Progenitor cell of endocrine pancreas (in vitro differentiated cells): Measurements from ENCODE around the gene FOXD2. TPM values are rescaled to one million over a fixed set of nuclear protein-coding genes. Genes with fewer than 3 reads are reported as not detected.

Experiments
- DNase-seq: peaks from one replicate; pipeline ENCODE4 v3.0.0; 2021; ENCODE audit warnings: low spot score; ENCODE audit not compliant: unreplicated experiment
- H3K27ac Mint-ChIP-seq: 2 replicates; pipeline ENCODE4 v1.8.0; 2021; ENCODE audit warnings: mild to moderate bottlenecking, moderate library complexity, mixed read lengths
- H3K27me3 Mint-ChIP-seq: 2 replicates; pipeline ENCODE4 v1.8.0; 2021; ENCODE audit warnings: mixed read lengths
- H3K36me3 Mint-ChIP-seq: 2 replicates; pipeline ENCODE4 v1.8.0; 2022; ENCODE audit warnings: mixed read lengths; ENCODE audit not compliant: insufficient read depth
- H3K4me1 Mint-ChIP-seq: 2 replicates; pipeline ENCODE4 v1.8.0; 2021; ENCODE audit warnings: low read depth, mixed read lengths
- H3K4me3 Mint-ChIP-seq: 2 replicates; pipeline ENCODE4 v1.8.0; 2021; ENCODE audit warnings: low read depth, mild to moderate bottlenecking, moderate library complexity, mixed read lengths
- H3K9me3 Mint-ChIP-seq: 2 replicates; pipeline ENCODE4 v1.8.0; 2021; ENCODE audit warnings: low read depth, mixed read lengths
- CTCF ChIP-seq: fragments of 200-600 bp; sonication (generic); IDR thresholded peaks from one replicate; pipeline ENCODE4 v1.5.0; 2021; ENCODE audit warnings: antibody characterized with exemption, mild to moderate bottlenecking; ENCODE audit not compliant: unreplicated experiment
- total RNA-seq: library from RNA; stranded (reverse); gene quantifications from 2 replicates; pipeline ENCODE4 v1.2.1, GENCODE V29; 2021

FOXD2 gene
- total RNA-seq, 1 donor from 2014 or later: 0.05 TPM

GRCh38 chr1:47416319-47417169, 21.3 kb upstream of the FOXD2 start:
- no peaks in the 10 kb centered on the region for H3K4me1 Mint-ChIP-seq
- H3K27me3 Mint-ChIP-seq: peaks cover 79% of the 10 kb centered on the region
- peak overlapping the region; percentile 60 for H3K4me3 Mint-ChIP-seq
- no peaks in the 10 kb centered on the region for H3K9me3 Mint-ChIP-seq
- TF ChIP-seq CTCF: no peak
- no peak for DNase-seq
- H3K27ac Mint-ChIP-seq: no peak overlapping the region
- no peaks in the 10 kb centered on the region for H3K36me3 Mint-ChIP-seq

GRCh38 chr1:47417170-47418044, 20.4 kb upstream of the FOXD2 start:
- H3K4me1 Mint-ChIP-seq: no peaks in the 10 kb centered on the region
- H3K9me3 Mint-ChIP-seq: no peaks in the 10 kb centered on the region
- H3K36me3 Mint-ChIP-seq: no peaks in the 10 kb centered on the region
- peak overlapping the region; percentile 56 for H3K4me3 Mint-ChIP-seq
- H3K27me3 Mint-ChIP-seq: peaks cover 83% of the 10 kb centered on the region
- no peak for TF ChIP-seq CTCF
- no peak overlapping the region for H3K27ac Mint-ChIP-seq
- DNase-seq: no peak

- Mint-ChIP-seq H3K4me1 (no peaks in the 10 kb centered on the region), H3K27ac (no peak overlapping the region), H3K27me3 (peaks cover 85% of the 10 kb centered on the region), H3K9me3 (no peaks in the 10 kb centered on the region), H3K4me3 (no peak overlapping the region), H3K36me3 (no peaks in the 10 kb centered on the region)
- no peak for DNase-seq
- TF ChIP-seq CTCF: no peak
Measured at GRCh38 chr1:47418122-47418521, 19.7 kb upstream of the FOXD2 start.

- H3K36me3 Mint-ChIP-seq: no peaks in the 10 kb centered on the region
- H3K9me3 Mint-ChIP-seq: no peaks in the 10 kb centered on the region
Measured at GRCh38 chr1:47418681-47419325, 19.0 kb upstream of the FOXD2 start.

More at GRCh38 chr1:47418681-47419325, 19.0 kb upstream of the FOXD2 start:
- H3K27ac Mint-ChIP-seq: no peak overlapping the region
- DNase-seq: no peak
- H3K4me3 Mint-ChIP-seq: no peak overlapping the region
- no peak for TF ChIP-seq CTCF
- H3K27me3 Mint-ChIP-seq: peaks cover 83% of the 10 kb centered on the region
- H3K4me1 Mint-ChIP-seq: no peaks in the 10 kb centered on the region
